Gastroesophageal sphincter (tissue), 3 donors: ENCODE results near the gene MACF1.

Experiments used
- CTCF ChIP-seq, 4 experiments: fragments of 200-600 bp in 2 of 4; fragments of 450-650 bp in 2 of 4; sonication (generic) in 1 of 4; IDR thresholded peaks; one replicate each; pipeline ENCODE4 v1.5.1; 2017 to 2019; ENCODE audit warnings: antibody characterized with exemption in 4 of 4, mild to moderate bottlenecking in 2 of 4, moderate library complexity in 2 of 4
- EP300 ChIP-seq: sonication (generic); formaldehyde crosslinking; IDR thresholded peaks from one replicate; pipeline ENCODE4 v1.6.1; 2017; ENCODE audit warnings: antibody characterized with exemption, mild to moderate bottlenecking

GRCh38 chr1:39288735-39289465, 84.4 kb downstream of the MACF1 start:
- TF ChIP-seq EP300 (no peak), CTCF (IDR thresholded peaks at IDR 0.05) (no peak)
